Hepatocyte (in vitro differentiated cells): ENCODE data around the gene ZNF750. TPM values are rescaled to one million over a fixed set of nuclear protein-coding genes. Genes with fewer than 3 reads are reported as not detected.

Source experiments
- DNase-seq: peaks from one replicate; pipeline ENCODE4 v3.0.0-alpha.2; 2016; ENCODE audit warnings: low spot score
- H2AFZ ChIP-seq: fragments of 200-600 bp; sonication (generic); 2 replicates; pipeline ENCODE4 v1.6.0; 2016; ENCODE audit warnings: antibody characterized with exemption, mild to moderate bottlenecking
- H3K27ac ChIP-seq: fragments of 200-600 bp; sonication (generic); 2 replicates; pipeline ENCODE4 v1.5.1; 2016; ENCODE audit warnings: mild to moderate bottlenecking
- H3K27me3 ChIP-seq: fragments of 200-600 bp; sonication (generic); 2 replicates; pipeline ENCODE4 v1.6.1; 2016
- H3K36me3 ChIP-seq: fragments of 200-600 bp; sonication (generic); replicated peaks from 2 replicates; pipeline ENCODE4 v1.5.1; 2016; ENCODE audit warnings: low read depth; ENCODE audit not compliant: insufficient read depth
- H3K4me1 ChIP-seq: fragments of 200-600 bp; sonication (generic); 2 replicates; pipeline ENCODE4 v1.5.1; 2016; ENCODE audit warnings: mild to moderate bottlenecking, moderate library complexity; ENCODE audit not compliant: insufficient read depth
- H3K4me2 ChIP-seq: fragments of 200-600 bp; sonication (generic); 2 replicates; pipeline ENCODE4 v1.6.0; 2016
- H3K4me3 ChIP-seq: fragments of 200-600 bp; sonication (generic); 2 replicates; pipeline ENCODE4 v1.5.1; 2016; ENCODE audit warnings: mild to moderate bottlenecking
- H3K79me2 ChIP-seq: fragments of 200-600 bp; sonication (generic); 2 replicates; pipeline ENCODE4 v1.6.0; 2017; ENCODE audit warnings: mild to moderate bottlenecking
- H3K9me2 ChIP-seq: fragments of 200-600 bp; sonication (generic); replicated peaks from 2 replicates; pipeline ENCODE4 v1.6.0; 2017; ENCODE audit warnings: mild to moderate bottlenecking; ENCODE audit not compliant: insufficient read depth
- H3K9me3 ChIP-seq: fragments of 200-600 bp; sonication (generic); 2 replicates; pipeline ENCODE4 v1.5.1; 2016; ENCODE audit warnings: low read depth, mild to moderate bottlenecking
- H4K20me1 ChIP-seq: fragments of 200-600 bp; sonication (generic); 2 replicates; pipeline ENCODE4 v1.6.0; 2016; ENCODE audit warnings: mild to moderate bottlenecking; ENCODE audit not compliant: insufficient read depth, poor library complexity, severe bottlenecking
- CTCF ChIP-seq: fragments of 200-600 bp; sonication (generic); IDR thresholded peaks from 2 replicates; pipeline ENCODE4 v1.5.1; 2016; ENCODE audit warnings: antibody characterized with exemption, mild to moderate bottlenecking; ENCODE audit not compliant: poor library complexity
- EZH2 ChIP-seq: fragments of 200-600 bp; sonication (generic); IDR thresholded peaks from 2 replicates; pipeline ENCODE4 v1.6.1; 2016; ENCODE audit warnings: antibody characterized with exemption, mild to moderate bottlenecking, borderline replicate concordance
- EZH2phosphoT487 ChIP-seq: fragments of 200-600 bp; sonication (generic); IDR thresholded peaks from one replicate; pipeline ENCODE4 v1.6.1; 2018; ENCODE audit warnings: antibody characterized with exemption, mild to moderate bottlenecking, low read depth, moderate library complexity; ENCODE audit not compliant: unreplicated experiment, severe bottlenecking
- WGBS: methylation state at CpG from one replicate; pipeline ENCODE4 v1.1.6; 2016; ENCODE audit warnings: low lambda C conversion rate; ENCODE audit errors: missing lambda C conversion rate; 5-methylcytosine and 5-hydroxymethylcytosine counted together
- polyA plus RNA-seq: library from polyadenylated mRNA; unstranded; fragments of >200 nt; fragmentation: Nextera tagmentation; extraction: Ambion mirVana; gene quantifications from 2 replicates; pipeline ENCODE4 v1.2.1, GENCODE V29; 2016
- total RNA-seq: library from RNA; depleted of rRNA; stranded (reverse); fragments of >200 nt; gene quantifications from 2 replicates; pipeline ENCODE4 v1.2.3, GENCODE V29; 2014

Gene ZNF750
- total and polyA plus RNA-seq, 2 experiments from 2014 or later = 0.27 to 2.1 TPM

DNA sequence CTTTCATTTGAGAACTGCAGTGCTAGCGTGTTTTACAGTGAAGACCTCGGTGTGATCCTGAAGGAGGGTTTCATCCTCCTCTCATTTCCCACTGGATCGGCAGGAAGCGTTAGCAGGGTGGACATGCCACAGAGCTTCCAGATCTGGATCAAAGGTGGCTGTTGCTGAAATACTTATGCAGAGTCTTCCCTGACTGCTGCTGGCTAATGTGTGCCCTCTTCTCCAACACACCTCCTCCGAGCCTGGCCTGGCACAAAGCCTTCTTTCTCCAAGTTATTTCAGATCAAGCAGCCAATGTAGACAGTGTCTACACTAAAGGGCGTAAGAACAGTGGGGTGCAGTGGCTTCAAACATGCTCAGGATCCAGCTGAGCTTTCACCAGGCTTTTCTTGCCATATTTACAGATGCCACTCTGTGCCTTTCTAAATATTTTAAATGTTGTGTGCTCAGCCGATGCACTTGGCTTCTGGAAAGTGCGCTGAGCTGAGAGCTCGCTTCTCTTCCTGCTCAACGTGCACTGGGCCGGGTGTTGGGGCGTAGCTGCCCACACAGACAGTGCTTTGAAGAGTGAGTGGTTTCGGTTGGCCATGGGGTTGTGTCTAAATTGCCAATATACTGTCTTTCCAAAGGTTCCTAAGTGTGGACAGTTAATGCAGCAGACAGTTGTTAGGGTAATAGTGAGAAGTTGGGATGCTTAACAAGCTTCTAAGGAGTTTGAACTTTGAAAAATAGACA lies 2.1 kb downstream of the ZNF750 start:
- Histone ChIP-seq H2AFZ (no peak overlapping the region), H3K9me3 (no peaks in the 10 kb centered on the region), H3K27ac (peak overlapping the region; percentile 59), H3K27me3 (no peaks in the 10 kb centered on the region), H3K4me2 (peak overlapping the region; percentile 61), H3K36me3 (no peaks in the 10 kb centered on the region), H3K4me3 (no peak overlapping the region), H4K20me1 (no peaks in the 10 kb centered on the region), H3K79me2 (no peaks in the 10 kb centered on the region), H3K4me1 (peaks cover 26% of the 10 kb centered on the region), H3K9me2 (no peaks in the 10 kb centered on the region)
- no peak for TF ChIP-seq EZH2
- no peak for TF ChIP-seq EZH2phosphoT487
- no peak for TF ChIP-seq CTCF
- WGBS = 83% methylated on average over 13 of the region's 13 CpGs
- no peak for DNase-seq

GRCh38 chr17:82836823-82837357 lies 2.9 kb downstream of the ZNF750 start:
- 66% methylated on average over 12 of the region's 12 CpGs for WGBS
- no peak overlapping the region for H3K4me2 ChIP-seq
- no peaks in the 10 kb centered on the region for H3K79me2 ChIP-seq
- H3K4me1 ChIP-seq = peaks cover 26% of the 10 kb centered on the region
- H3K9me2 ChIP-seq = no peaks in the 10 kb centered on the region
- H3K27me3 ChIP-seq = no peaks in the 10 kb centered on the region
- H3K9me3 ChIP-seq = no peaks in the 10 kb centered on the region
- TF ChIP-seq CTCF (no peak), EZH2phosphoT487 (no peak), EZH2 (no peak)
- no peaks in the 10 kb centered on the region for H3K36me3 ChIP-seq
- no peak for DNase-seq
- H4K20me1 ChIP-seq = no peaks in the 10 kb centered on the region
- no peak overlapping the region for H3K4me3 ChIP-seq
- peak overlapping the region; percentile 59 for H3K27ac ChIP-seq
- no peak overlapping the region for H2AFZ ChIP-seq

DNA sequence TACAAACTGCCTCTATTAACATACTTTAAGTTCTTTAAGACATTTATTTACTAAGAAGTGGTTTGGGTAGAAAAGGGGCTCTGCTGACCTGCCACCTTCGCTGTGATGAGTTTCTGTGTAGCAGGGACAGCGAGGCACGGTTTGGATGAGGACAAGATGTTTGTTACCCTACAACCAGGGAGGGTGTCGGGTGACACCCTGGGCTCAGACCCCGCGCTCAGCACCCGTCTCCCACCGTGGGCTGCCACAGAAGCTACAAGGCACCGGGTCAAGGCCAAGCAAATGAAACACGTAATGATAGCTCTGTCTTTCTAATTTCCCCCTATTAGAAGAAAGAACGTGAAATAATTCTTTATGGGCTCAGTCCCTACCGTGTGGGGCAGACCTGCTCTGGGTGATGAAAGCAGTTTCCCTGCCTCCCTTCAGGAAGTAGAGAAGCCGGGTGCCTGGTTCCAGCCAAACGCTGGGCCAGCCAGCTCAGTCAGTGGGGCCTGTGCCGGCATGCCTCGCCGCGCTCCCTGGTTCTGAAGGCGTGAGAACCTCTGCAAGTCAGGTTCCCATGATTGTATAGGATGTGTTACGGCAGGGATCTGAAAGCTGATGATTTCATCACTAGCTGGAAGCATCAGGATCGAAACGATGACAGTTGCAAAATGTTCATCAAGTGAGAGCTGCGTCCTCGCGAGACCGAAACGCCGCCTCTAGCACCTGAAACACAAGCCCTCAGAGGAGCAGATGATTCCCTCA lies 3.9 kb downstream of the ZNF750 start:
- Histone ChIP-seq H3K9me2 (no peaks in the 10 kb centered on the region), H3K79me2 (no peaks in the 10 kb centered on the region), H3K36me3 (no peaks in the 10 kb centered on the region), H3K4me3 (no peak overlapping the region), H3K4me1 (peaks cover 26% of the 10 kb centered on the region), H3K27ac (no peak overlapping the region), H2AFZ (no peak overlapping the region), H3K4me2 (no peak overlapping the region), H4K20me1 (no peaks in the 10 kb centered on the region), H3K27me3 (no peaks in the 10 kb centered on the region), H3K9me3 (no peaks in the 10 kb centered on the region)
- TF ChIP-seq EZH2 (no peak), CTCF (no peak), EZH2phosphoT487 (no peak)
- DNase-seq = no peak
- 86% methylated on average over 28 of the region's 28 CpGs for whole genome bisulfite sequencing
